A673 (cell line): ENCODE results near the gene PPP2R5D.

ENCODE experiments used
- EZH2 ChIP-seq: fragments of 200-600 bp; sonication (generic); IDR thresholded peaks from 2 replicates; pipeline ENCODE4 v1.6.1; 2017; ENCODE audit warnings: borderline replicate concordance, low read depth, mild to moderate bottlenecking, mixed read lengths, antibody characterized with exemption, low read length; ENCODE audit not compliant: poor library complexity, severe bottlenecking
- TF ChIP-seq, protein P1 (sequence below): fragments of 300-800, 200-600 bp; sonication (generic); conservative IDR thresholded peaks from 2 replicates; pipeline ENCODE4 v1.5.1; 2017; ENCODE audit warnings: low read depth, mild to moderate bottlenecking, antibody characterized with exemption, low read length, moderate library complexity, mixed read lengths

DNA sequence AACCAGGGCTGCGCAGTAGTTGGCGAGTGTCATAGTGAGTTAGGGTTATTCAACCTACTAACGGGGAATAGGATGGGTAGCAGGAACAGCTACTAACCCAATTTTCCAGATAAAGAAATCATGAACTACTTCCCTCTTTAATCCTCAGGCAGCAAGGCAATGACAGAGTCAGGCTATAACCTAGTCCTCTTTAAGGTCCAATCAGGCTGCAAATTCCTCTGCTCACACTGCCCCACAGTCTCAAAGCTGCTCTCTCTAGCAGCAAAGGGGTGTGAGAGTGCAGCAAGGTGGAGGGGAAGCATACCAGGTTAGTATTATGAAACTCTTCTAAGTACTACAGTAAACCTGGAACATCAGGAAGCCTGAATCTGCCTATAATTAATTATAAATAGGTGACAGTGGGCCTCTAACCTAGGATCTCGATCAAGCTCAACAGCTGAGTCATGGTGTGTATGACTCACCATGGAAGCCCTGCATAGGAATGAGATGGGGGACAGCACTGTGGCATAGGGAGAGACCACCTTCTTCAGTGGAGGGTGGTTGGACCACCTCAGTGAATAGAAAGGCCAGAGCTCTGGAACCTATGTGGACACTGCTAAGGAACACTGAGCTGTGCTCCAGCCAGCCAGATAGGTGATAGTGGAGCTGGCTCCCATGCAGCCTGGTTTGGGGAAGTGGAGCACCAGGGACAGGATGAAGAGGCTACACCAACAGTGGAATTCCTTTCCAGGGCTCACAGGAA is 13.3 kb upstream of the PPP2R5D start:
- TF ChIP-seq, protein P1, sequence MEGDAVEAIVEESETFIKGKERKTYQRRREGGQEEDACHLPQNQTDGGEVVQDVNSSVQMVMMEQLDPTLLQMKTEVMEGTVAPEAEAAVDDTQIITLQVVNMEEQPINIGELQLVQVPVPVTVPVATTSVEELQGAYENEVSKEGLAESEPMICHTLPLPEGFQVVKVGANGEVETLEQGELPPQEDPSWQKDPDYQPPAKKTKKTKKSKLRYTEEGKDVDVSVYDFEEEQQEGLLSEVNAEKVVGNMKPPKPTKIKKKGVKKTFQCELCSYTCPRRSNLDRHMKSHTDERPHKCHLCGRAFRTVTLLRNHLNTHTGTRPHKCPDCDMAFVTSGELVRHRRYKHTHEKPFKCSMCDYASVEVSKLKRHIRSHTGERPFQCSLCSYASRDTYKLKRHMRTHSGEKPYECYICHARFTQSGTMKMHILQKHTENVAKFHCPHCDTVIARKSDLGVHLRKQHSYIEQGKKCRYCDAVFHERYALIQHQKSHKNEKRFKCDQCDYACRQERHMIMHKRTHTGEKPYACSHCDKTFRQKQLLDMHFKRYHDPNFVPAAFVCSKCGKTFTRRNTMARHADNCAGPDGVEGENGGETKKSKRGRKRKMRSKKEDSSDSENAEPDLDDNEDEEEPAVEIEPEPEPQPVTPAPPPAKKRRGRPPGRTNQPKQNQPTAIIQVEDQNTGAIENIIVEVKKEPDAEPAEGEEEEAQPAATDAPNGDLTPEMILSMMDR = no peak
- no peak for TF ChIP-seq EZH2
